ENCODE data around the gene CLASRP. TPM values are rescaled to one million over a fixed set of nuclear protein-coding genes. Genes with fewer than 3 reads are reported as not detected.
A peak's percentile ranks its signal among the peaks of the same experiment; 100 is the strongest.

Gene CLASRP
- total RNA-seq, 2 donors from 2014 or later: 53.5 to 82.6 TPM

GRCh38 chr19:45066921-45067661, 28.2 kb downstream of the CLASRP start:
- H3K9me3 ChIP-seq: no peaks in the 10 kb centered on the region

GRCh38 chr19:45068041-45068440, 29.2 kb downstream of the CLASRP start:
- Histone ChIP-seq H3K27me3 (no peaks in the 10 kb centered on the region), H3K4me3 (no peak overlapping the region), H3K27ac (no peak overlapping the region), H3K9ac (ENCODE audit: low read depth in 2 of 2, low read length in 2 of 2) (no peak overlapping the region), H3K36me3 (peaks cover 8% of the 10 kb centered on the region), H3K4me1 (no peaks in the 10 kb centered on the region), H3K9me3 (no peaks in the 10 kb centered on the region)
- no peak for TF ChIP-seq CTCF (IDR thresholded peaks at IDR 0.05)
- intact Hi-C loops (cut with DNase I): no loop called here
- DNase-seq: no peak

More at GRCh38 chr19:45066921-45067661, 28.2 kb downstream of the CLASRP start:
- H3K36me3 ChIP-seq: peaks cover 8% of the 10 kb centered on the region
- H3K27ac ChIP-seq: no peak overlapping the region
- no peak overlapping the region for H3K9ac ChIP-seq (ENCODE audit: low read depth in 2 of 2, low read length in 2 of 2)
- H3K4me1 ChIP-seq: no peaks in the 10 kb centered on the region
- intact Hi-C loops (cut with DNase I): no loop called here
- TF ChIP-seq CTCF (IDR thresholded peaks at IDR 0.05): no peak
- no peak for DNase-seq
- no peak overlapping the region for H3K4me3 ChIP-seq
- H3K27me3 ChIP-seq: no peaks in the 10 kb centered on the region

DNA sequence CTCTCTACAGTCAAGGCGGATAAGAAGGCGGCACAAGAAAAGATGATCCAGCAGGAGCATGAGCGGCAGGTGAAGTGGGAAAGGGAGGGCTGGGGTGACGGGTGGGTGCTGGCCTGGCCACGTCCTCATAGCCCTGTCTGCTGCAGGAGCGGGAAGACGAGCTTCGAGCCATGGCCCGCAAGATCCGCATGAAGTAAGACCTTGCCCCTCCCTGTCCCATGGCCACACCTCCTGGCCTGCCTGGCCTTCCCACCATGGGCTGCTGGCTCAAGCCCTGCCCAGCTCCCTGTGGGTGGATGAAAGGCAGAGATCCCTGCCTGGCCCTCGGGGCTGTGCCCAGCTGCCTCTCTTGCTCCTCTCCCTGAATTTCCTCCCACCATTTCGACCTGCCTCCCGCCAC, 30.2 kb downstream of the CLASRP start:
- H3K4me1 ChIP-seq: no peaks in the 10 kb centered on the region
- intact Hi-C loops (cut with DNase I): no loop called here
- peak; percentile 66 for DNase-seq

GRCh38 chr19:45070214-45070613, 31.4 kb downstream of the CLASRP start:
- no peak overlapping the region for H3K4me3 ChIP-seq
- no peaks in the 10 kb centered on the region for H3K9me3 ChIP-seq
- no peak for DNase-seq
- no peak for TF ChIP-seq CTCF (IDR thresholded peaks at IDR 0.05)
- H3K36me3 ChIP-seq: peaks cover 8% of the 10 kb centered on the region
- no peak overlapping the region for H3K9ac ChIP-seq (ENCODE audit: low read depth in 2 of 2, low read length in 2 of 2)
- no peaks in the 10 kb centered on the region for H3K4me1 ChIP-seq
- H3K27me3 ChIP-seq: no peaks in the 10 kb centered on the region
- no peak overlapping the region for H3K27ac ChIP-seq
- intact Hi-C loops (cut with DNase I): no loop called here

More for the DNA sequence above, 30.2 kb downstream of the CLASRP start:
- Histone ChIP-seq H3K27ac (no peak overlapping the region), H3K9me3 (no peaks in the 10 kb centered on the region), H3K27me3 (no peaks in the 10 kb centered on the region), H3K36me3 (peaks cover 8% of the 10 kb centered on the region), H3K4me3 (no peak overlapping the region), H3K9ac (ENCODE audit: low read depth in 2 of 2, low read length in 2 of 2) (no peak overlapping the region)
- TF ChIP-seq CTCF (IDR thresholded peaks at IDR 0.05): no peak

DNA sequence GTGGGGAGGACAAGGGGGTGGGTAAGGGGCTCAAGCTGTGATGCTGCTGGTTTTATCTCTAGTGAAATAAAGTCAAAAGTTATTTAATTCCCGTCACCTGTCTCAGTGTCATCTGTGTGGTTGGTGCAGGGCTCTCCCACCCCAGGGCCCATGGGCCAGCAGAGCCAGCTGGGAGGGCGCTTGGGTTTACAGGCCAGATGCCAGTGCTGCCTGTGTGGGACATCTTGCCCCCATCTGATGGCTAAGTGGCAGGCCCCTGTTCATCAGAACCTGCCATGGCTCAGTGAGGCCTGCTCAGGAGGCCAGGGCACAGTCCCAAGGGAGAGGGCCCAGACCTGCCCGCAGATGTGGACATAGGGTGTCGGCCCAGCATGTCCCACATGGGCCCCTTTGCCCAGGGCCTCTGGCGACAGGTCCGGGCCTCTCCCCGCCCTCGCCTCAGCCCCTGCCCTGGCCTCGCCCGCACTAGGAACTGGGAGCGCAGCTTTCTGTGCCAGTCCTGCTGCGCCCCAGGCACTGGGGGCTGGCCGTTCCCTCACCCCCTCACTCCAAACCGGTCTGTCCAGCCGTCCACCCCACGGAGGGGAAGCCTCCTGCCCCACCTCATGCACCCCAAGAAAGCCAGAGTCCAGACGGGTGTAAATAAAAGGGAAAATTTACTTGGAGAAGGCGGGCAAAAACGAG, 32.2 kb downstream of the CLASRP start:
- Histone ChIP-seq H3K4me3 (no peak overlapping the region), H3K27me3 (no peaks in the 10 kb centered on the region), H3K9me3 (no peaks in the 10 kb centered on the region), H3K4me1 (no peaks in the 10 kb centered on the region), H3K9ac (ENCODE audit: low read depth in 2 of 2, low read length in 2 of 2) (no peak overlapping the region), H3K27ac (no peak overlapping the region), H3K36me3 (peaks cover 8% of the 10 kb centered on the region)
- no peak for DNase-seq
- intact Hi-C loops (cut with DNase I): no loop called here
- TF ChIP-seq CTCF (IDR thresholded peaks at IDR 0.05): no peak
